HG02610 (cell line): ENCODE results near the gene ANK2.

Experiments used
- ATAC-seq: cut with Tn5 transposase; IDR thresholded peaks from one replicate; pipeline ENCODE4 v1.9.1; 2021; ENCODE audit warnings: mild to moderate bottlenecking, moderate library complexity; ENCODE audit not compliant: unreplicated experiment

ANK2 gene

GRCh38 chr4:113049421-113050370 lies at the start of gene ANK2:
ANK2 (plus strand) TSS chr4:113049653; CDS start chr4:113049729, 76 bp downstream.
- ATAC-seq: no peak

DNA sequence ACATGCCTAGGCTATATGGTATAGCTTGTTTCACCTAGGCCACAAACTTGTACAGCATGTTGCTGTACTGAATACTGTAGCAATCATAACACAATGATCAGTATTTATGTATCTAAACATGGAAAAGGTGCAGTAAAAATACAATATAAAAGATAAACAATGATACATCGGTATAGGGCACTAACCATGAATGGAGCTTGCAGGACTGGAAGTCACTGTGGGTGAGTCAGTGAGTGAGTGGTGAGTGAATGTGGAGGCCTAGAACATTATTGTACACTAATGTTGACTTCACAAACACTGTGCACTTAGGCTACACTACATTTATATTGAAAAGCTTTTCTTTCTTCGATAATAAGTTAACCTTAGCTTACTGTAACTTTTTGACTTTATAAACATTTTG lies 45.6 kb upstream of the ANK2 start:
- ATAC-seq: no peak

GRCh38 chr4:113004655-113005054 lies 44.8 kb upstream of the ANK2 start:
- no peak for ATAC-seq

GRCh38 chr4:113006632-113007031 lies 42.8 kb upstream of the ANK2 start:
- no peak for ATAC-seq

- no peak for ATAC-seq
Measured at GRCh38 chr4:113007151-113007550, 42.3 kb upstream of the ANK2 start.

DNA sequence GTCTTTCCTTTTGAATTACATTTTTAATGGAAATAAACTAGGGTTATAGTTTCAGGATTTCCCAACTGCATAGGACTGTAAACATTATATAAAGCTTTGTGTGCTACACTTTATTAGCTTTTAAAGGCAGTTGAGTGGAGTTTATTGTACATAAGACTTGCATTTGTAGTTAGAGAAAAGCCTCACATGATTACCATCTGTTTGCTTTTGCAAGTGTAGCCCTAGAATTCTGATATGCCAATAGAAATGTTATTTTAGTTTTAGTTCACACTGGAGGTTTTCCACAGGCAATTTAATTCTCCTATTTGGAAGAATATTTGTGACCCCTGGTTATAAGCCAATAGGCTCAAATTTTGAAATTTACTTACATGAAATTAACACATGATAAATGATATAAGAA lies 41.3 kb upstream of the ANK2 start:
- ATAC-seq: no peak

- no peak for ATAC-seq
Measured at GRCh38 chr4:113008716-113009115, 40.7 kb upstream of the ANK2 start.

GRCh38 chr4:113009461-113009860 lies 40.0 kb upstream of the ANK2 start:
- ATAC-seq: no peak

DNA sequence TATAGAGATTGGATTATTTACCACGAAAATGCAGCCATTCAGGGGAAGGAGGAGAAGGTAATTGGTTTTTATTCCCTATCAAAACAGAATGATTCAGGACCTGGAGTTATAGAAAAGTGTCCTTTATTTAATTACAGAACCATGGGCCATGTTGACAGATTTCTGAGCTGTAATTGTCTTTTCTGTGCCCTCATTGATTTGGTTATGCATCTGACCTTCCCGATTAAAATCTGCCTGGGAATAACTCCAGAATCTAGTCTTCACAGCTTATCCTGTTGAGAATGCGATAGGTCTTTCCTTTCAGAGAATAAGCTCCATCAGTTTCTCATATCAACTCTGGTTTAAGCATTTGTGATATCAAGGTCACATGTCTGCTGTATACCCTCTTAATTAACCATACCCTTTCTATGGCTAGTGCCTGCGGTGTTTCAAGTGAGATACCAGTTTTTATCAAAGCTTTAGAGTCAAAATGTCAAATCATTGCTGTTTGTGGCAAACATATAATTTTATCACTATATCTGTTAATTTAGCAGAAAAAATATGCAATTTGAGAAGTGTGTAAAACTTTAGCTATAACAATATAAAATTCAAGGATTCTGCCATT lies 37.2 kb upstream of the ANK2 start:
- no peak for ATAC-seq

DNA sequence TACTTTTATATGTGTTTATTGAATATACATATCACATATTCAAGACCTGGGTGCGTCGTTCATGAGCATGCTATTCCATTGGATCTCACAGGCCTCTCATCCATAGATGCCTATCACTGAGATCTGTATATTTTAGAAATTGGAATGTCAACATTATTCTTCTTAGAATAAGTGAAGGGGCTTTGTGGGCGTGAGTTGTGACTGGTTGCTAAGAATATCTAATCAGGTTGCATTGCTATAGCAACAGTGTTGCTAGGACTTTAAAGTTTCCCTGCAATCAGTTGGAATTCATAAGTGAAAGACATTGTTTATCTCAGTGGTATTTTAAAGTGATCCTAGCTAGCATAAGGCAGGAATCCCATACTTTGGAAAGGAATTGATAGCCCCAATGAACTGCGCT lies 36.7 kb upstream of the ANK2 start:
- ATAC-seq: no peak

DNA sequence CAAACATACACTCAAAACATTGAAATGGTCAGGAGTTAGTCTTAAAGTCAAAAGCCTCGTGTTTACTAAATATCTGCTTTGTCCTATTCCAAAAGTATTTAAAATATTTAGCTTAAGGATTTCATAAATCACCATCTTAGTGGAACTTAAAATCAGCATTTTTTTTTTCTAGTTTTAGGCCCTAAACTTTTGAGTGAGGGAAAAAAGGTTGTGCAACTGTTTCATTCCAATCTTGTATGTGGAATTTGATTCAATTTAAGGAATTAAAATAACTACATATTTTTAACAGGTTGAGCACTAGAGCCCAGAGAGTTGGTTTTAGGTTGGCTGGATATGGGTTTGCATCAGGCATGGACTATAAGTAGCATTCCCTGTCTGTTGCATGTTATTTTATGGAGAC lies 35.7 kb upstream of the ANK2 start:
- ATAC-seq: no peak

DNA sequence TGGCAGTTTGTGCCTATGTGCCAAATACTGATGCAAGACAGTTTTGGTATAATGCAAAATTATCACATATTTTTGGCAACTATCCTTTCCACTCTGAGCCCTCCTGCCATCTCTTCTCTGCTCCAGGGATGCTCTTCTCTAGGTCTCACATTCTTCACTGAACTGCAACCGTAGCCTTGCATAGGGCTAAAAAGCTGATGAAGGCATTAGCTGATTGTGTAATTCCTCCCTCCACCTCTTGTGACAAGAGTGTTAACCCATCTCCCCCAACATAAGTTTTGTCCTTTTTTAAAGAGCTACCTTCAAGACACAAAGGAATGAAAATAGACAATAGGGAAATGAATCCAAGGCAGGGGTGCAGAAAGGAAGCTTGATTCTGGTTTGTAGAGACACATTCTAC lies 33.1 kb upstream of the ANK2 start:
- no peak for ATAC-seq

DNA sequence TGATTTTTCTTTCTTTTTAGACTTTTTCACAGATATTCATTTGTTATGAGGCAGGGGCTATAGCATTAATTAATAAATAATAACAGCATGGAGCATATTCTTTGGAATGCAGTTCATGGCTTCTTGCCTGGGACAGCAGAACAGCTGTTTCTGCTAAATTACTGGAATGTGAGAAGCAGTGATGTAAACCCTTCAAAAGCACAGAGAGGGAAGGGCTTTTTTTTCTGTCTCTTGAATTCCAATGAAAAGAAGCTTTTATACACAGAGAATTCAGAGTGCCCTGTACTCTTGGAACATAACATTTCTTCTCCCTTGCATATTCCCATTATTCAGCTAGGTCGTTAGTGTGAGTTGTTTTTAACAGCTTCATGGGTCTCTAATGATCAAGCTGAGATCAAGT lies 28.5 kb upstream of the ANK2 start:
- no peak for ATAC-seq

DNA sequence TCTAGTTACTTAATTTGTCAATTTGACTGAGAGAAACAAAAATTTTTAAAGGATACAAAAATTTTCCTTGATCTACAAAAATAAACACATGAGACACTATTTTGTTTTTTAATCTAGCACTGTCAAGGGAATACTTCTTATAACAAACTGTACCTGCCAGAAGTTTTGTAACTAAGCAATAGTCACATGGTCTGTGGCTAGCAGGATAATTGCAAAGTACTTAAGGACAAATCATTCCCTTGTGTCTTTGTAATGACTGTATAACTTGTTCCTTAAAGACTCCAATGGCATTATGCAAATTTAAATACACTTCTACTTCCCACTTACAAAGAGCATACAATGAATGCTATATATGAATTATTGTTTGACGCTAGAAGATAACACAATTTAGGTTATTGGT lies 25.1 kb upstream of the ANK2 start:
- ATAC-seq: no peak

DNA sequence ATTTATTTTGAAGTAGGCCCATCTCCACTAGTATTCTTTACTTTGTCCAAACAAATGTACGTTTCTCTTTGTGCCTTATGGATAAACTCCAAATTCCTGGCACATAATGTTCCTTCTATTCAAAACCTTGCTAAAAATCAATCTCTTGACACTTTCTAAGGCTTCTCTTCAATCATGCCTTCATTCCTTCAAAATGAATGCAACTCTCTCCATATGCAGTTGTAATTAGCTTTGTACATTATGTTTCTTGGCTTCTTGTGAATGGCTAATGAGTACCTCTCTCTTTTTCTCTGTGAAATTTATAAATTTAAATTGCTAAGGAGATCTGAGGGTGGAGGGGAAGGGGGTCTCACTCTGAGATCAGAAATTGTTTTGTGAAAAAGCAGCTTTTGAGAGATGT lies 24.0 kb upstream of the ANK2 start:
- no peak for ATAC-seq

GRCh38 chr4:113026556-113026955 lies 22.9 kb upstream of the ANK2 start:
- ATAC-seq: no peak

GRCh38 chr4:113028074-113028473 lies 21.4 kb upstream of the ANK2 start:
- no peak for ATAC-seq

DNA sequence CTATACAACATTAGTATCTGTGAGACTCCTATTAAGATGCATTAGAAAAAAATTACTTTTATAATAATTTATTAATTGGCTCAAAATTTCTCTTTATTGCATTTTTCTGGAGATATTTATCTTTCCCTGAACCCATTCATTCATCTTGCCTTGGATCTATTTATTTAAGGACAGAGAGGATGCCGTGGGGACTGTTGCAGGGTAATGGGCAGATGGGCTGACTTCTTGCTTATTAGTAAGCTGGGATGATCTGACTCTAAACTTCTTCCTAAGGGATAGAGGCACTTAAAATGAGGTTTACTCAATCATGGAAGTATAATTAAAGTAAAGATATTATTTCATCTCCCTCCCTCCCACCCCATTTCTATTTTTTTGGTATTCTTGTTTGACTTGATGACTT lies 18.2 kb upstream of the ANK2 start:
- no peak for ATAC-seq

DNA sequence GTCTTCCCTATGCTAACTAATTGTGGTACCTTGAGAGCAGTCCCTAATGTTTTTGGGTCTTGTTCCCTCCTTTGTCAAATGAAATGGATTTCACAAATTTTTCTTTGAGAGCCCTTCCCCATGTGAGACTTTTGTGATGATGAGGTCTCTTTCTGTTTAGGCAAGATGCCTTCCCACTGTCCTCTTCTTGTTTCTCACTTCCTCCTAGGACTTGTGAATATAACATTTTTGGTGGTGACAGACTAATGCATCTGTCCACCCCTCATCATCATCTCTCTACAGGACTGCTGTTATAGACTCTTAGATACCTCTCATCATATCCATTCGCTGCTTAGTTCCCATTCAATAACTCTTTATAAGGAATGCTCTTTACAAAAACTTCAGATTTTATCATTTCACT lies 8.7 kb upstream of the ANK2 start:
- no peak for ATAC-seq

- ATAC-seq: no peak
Measured at GRCh38 chr4:113042502-113042901, 7.0 kb upstream of the ANK2 start.

DNA sequence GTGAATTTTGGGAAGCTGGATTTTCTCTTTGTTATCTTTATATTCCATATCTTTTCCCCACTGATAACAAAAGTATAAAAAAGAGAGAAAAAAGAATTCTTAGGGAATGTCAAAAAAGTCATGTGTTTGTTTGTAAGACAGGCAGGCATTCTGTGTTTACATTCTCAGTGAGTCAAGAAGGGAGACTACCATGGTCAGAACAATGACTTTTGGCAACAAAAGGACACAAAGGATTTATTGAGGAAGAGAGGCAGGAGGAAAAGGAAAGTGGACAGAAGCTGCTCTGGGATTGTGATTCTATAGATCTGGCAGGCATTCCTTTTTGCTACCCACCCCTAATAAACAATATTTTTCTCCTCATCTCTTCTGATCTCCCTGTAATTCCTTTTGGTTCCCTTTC lies 5.9 kb upstream of the ANK2 start:
- ATAC-seq: no peak

GRCh38 chr4:113050371-113050755 lies 910 bp downstream of the ANK2 start:
- ATAC-seq: no peak
